ENCODE data around the gene NKAIN4.

Gene NKAIN4

GRCh38 chr20:63254232-63254605, at the start of gene NKAIN4:
Gene NKAIN4, minus strand, starts transcription at chr20:63254463. Its CDS starts 13 bp downstream, at chr20:63254450.
- H3K4me3 ChIP-seq (ENCODE audit: control insufficient read depth, low read depth, low read length) = no peak within 1 kb of the TSS
- TF ChIP-seq CTCF (conservative IDR thresholded peaks at IDR 0.05; ENCODE audit: control insufficient read depth, insufficient read depth, low read depth, low read length) = no peak
- DNase-seq (ENCODE audit: low read depth) = no peak

- no peak overlapping the region for H3K4me3 ChIP-seq (ENCODE audit: control insufficient read depth, low read depth, low read length)
- DNase-seq (ENCODE audit: low read depth) = no peak
- TF ChIP-seq CTCF (conservative IDR thresholded peaks at IDR 0.05; ENCODE audit: control insufficient read depth, insufficient read depth, low read depth, low read length) = no peak
Measured at GRCh38 chr20:63303095-63303666, 48.9 kb upstream of the NKAIN4 start.

GRCh38 chr20:63301671-63302070, 47.4 kb upstream of the NKAIN4 start:
- no peak for TF ChIP-seq CTCF (conservative IDR thresholded peaks at IDR 0.05; ENCODE audit: control insufficient read depth, insufficient read depth, low read depth, low read length)
- no peak overlapping the region for H3K4me3 ChIP-seq (ENCODE audit: control insufficient read depth, low read depth, low read length)
- DNase-seq (ENCODE audit: low read depth) = no peak

- no peak for DNase-seq (ENCODE audit: low read depth)
- no peak overlapping the region for H3K4me3 ChIP-seq (ENCODE audit: control insufficient read depth, low read depth, low read length)
- TF ChIP-seq CTCF (conservative IDR thresholded peaks at IDR 0.05; ENCODE audit: control insufficient read depth, insufficient read depth, low read depth, low read length) = no peak
Measured at GRCh38 chr20:63298731-63299312, 44.6 kb upstream of the NKAIN4 start.

GRCh38 chr20:63297796-63298572, 43.7 kb upstream of the NKAIN4 start:
- no peak for DNase-seq (ENCODE audit: low read depth)
- no peak overlapping the region for H3K4me3 ChIP-seq (ENCODE audit: control insufficient read depth, low read depth, low read length)
- no peak for TF ChIP-seq CTCF (conservative IDR thresholded peaks at IDR 0.05; ENCODE audit: control insufficient read depth, insufficient read depth, low read depth, low read length)

- no peak for DNase-seq (ENCODE audit: low read depth)
- H3K4me3 ChIP-seq (ENCODE audit: control insufficient read depth, low read depth, low read length) = no peak overlapping the region
- no peak for TF ChIP-seq CTCF (conservative IDR thresholded peaks at IDR 0.05; ENCODE audit: control insufficient read depth, insufficient read depth, low read depth, low read length)
Measured at GRCh38 chr20:63297371-63297781, 43.1 kb upstream of the NKAIN4 start.

Data from fibroblast of mammary gland (primary cell).